ENCODE data around the gene MYRF.
A peak's percentile ranks its signal among the peaks of the same experiment; 100 is the strongest.

The MYRF gene

GRCh38 chr11:61718621-61719302 is 33.7 kb upstream of the MYRF start:
- peak; percentile 89 for DNase-seq (ENCODE audit: low spot score)

DNA sequence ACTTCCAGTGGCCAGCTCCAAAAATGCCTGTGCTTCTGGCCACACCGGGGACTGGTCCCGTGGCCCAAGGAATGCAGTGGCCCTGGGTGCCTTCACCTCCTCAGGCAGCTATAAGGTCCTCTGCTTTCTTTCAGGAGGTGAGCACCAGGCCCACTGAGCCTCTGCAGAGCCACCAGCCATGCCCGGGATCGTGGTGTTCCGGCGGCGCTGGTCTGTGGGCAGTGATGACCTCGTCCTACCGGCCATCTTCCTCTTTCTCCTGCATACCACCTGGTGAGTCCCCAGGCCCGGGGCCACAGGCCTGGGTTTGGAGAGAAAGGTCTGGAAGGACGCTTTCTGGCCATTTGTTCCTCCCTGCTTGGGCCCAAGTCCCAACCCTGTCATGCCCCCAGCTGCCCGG is 32.5 kb upstream of the MYRF start:
- no peak for DNase-seq (ENCODE audit: low spot score)

DNA sequence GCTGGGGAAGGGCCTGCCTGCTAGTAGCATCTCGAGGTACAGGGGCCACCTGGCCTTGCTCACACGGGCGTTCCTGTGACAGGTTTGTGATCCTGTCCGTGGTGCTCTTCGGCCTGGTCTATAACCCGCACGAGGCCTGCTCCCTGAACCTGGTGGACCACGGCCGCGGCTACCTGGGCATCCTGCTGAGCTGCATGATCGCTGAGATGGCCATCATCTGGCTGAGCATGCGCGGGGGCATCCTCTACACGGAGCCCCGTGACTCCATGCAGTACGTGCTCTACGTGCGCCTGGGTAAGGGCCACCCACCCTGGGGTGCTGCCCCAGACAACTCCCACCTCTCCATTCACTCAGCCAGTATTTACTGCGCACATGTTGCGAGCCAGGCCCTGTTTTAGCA is 31.8 kb upstream of the MYRF start:
- no peak for DNase-seq (ENCODE audit: low spot score)

- no peak for DNase-seq (ENCODE audit: low spot score)
These were observed 28.0 kb upstream of the MYRF start for GRCh38 chr11:61724437-61724836.

DNA sequence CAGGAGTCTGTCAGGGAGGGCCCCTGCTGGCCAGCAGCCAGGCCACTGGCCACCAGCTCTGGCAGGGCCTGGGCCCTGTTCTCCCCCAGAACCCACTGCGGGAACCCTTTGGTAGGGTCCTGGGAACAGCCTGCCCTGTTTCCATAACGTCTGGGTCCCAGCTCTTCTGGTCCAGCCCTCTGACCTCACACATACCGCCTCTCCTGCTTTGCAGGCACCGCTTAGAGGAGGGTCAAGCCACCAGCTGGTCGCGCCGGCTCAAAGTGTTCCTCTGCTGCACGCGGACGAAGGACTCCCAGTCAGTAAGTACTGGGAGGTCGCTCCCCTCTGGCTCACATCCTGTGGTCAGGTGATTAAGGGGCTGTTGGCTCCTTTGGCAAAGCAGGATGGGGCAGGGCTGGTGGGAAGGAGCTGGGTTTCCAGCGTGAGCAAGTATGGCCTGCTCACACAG is 26.6 kb upstream of the MYRF start:
- DNase-seq (ENCODE audit: low spot score): no peak

GRCh38 chr11:61726775-61727174 is 25.7 kb upstream of the MYRF start:
- no peak for DNase-seq (ENCODE audit: low spot score)

GRCh38 chr11:61727401-61727811 is 25.0 kb upstream of the MYRF start:
- DNase-seq (ENCODE audit: low spot score): no peak

GRCh38 chr11:61728066-61728939 is 24.1 kb upstream of the MYRF start:
- DNase-seq (ENCODE audit: low spot score): no peak

DNA sequence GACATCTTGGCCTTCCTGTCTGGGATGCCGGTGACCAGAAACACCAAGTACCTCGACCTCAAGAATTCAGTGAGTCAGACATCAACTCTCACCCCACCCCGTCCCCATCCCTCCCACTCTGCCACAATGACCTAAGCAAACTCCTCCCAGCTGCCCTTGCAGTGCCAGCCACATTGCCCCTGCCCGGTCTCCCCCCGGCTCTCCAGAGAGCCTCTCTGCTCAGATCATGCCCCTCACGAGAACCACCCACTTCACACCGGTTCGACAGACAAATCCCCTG is 23.6 kb upstream of the MYRF start:
- peak; percentile 85 for DNase-seq (ENCODE audit: low spot score)

- no peak for DNase-seq (ENCODE audit: low spot score)
These were observed 22.0 kb upstream of the MYRF start for GRCh38 chr11:61730240-61730994.

- DNase-seq (ENCODE audit: low spot score): no peak
These were observed 21.1 kb upstream of the MYRF start for GRCh38 chr11:61731211-61731951.

- no peak for DNase-seq (ENCODE audit: low spot score)
These were observed 20.3 kb upstream of the MYRF start for GRCh38 chr11:61731952-61732675.

DNA sequence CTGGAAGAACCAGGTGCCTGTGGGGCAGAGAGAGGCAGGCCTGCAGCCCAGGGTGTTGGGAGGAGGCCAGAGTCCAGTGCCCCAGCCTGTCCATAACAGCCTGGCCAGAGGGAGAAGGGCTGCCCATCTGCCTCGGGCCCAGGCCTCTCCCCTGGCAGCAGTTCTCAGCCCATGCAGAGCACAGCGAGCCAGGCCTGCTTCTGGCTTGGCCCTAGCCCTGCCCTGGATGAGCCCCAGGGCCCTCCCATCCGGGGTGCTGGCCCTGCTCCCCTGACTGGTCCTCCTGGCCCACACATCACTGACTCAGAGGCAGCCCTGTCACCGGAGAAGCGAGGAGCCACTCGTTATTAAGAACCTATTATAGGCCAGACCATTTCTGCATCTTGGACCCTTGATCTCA is 19.7 kb upstream of the MYRF start:
- DNase-seq (ENCODE audit: low spot score): peak; percentile 79

GRCh38 chr11:61733120-61733978 is 19.1 kb upstream of the MYRF start:
- peak; percentile 96 for DNase-seq (ENCODE audit: low spot score)

GRCh38 chr11:61734767-61735166 is 17.7 kb upstream of the MYRF start:
- DNase-seq (ENCODE audit: low spot score): no peak

GRCh38 chr11:61735391-61735790 is 17.0 kb upstream of the MYRF start:
- DNase-seq (ENCODE audit: low spot score): no peak

- no peak for DNase-seq (ENCODE audit: low spot score)
These were observed 16.1 kb upstream of the MYRF start for GRCh38 chr11:61736310-61736709.

DNA sequence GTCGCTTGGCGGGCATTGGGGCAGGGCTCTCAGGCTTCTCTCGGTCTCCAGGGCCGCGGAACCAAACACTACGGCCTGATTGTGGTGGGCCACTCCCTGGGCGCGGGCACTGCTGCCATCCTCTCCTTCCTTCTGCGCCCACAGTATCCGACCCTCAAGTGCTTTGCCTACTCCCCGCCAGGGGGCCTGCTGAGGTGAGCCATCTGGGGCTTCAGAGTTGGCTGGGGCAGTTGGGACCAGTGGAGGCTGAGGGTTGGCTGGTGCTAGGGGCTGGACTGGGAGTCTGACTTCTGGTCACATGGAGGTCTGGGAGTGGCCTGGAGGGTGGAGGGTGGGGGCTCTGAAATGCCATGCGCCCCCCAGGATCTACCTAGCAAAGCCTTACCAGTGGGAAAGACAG is 15.3 kb upstream of the MYRF start:
- DNase-seq (ENCODE audit: low spot score): no peak

DNA sequence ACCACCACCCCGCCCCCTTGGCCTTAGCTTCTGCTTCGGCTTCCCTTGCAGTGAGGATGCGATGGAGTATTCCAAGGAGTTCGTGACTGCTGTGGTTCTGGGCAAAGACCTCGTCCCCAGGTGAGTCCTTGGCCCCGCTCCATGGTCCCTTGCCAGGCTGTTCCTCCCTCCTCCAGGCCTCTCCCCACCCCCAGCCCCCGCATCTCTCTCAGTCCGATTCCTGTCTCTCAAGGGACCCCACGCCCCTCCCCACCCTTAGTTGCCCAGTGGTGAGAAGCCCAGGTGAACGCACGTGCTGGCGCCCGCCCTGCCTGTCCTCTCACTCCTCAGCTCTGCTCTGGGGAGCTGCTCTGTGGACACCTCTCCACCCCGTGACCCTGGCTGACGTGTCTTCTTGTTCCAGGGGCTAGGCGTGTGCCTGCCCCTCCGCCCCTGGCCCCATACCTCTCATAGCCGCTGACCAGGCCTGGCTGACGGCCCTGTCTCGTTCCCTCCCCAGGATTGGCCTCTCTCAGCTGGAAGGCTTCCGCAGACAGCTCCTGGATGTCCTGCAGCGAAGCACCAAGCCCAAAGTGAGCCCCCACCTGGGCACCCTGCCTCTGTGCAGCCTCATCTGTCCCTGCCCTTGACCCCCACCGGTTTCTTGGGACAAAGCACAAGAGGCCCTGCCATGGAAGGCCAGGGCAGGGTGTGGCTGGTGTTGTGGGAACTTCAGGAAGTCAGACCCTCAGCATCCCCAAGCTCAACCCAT is 14.6 kb upstream of the MYRF start:
- no peak for DNase-seq (ENCODE audit: low spot score)

DNA sequence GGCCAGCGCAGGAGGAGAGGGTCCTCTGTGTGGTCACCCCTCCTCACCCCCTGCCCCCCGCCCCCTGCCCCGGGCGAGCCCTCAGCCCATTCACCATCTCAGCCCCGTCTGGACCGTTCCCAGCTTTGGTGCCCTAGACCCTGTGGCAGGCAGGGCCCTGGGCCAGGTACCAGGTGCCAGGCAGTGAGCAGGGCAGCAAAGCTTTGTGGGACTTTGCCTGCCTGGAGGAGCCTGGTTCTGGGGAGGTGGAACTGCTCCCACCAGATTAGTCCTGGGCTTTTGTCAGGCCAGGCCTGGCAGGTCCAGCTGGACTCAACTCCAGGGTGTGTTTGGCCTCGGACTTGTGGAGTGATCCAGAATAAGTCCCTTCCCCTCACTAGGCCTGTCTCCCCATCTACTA is 13.7 kb upstream of the MYRF start:
- no peak for DNase-seq (ENCODE audit: low spot score)
